Lower lobe of right lung (tissue), 2 donors: ENCODE data around the gene ARHGAP8. TPM values are rescaled to one million over a fixed set of nuclear protein-coding genes. Genes with fewer than 3 reads are reported as not detected.

ENCODE experiments used
- ATAC-seq, 2 donors: fragments of 200-7000 bp; cut with Tn5 transposase; one replicate each; pipeline ENCODE4 v1.9.1; 2020 to 2022; ENCODE audit warnings: mild to moderate bottlenecking in 2 of 2, moderate library complexity in 2 of 2
- DNase-seq: peaks from one replicate; pipeline ENCODE4 v3.0.0-alpha.2; 2020
- H3K27ac ChIP-seq: fragments of 200-600 bp; one replicate; pipeline ENCODE4 v1.8.0; 2022
- H3K27me3 ChIP-seq: fragments of 200-600 bp; one replicate; pipeline ENCODE4 v1.8.0; 2022; ENCODE audit warnings: low read depth
- H3K36me3 ChIP-seq: fragments of 200-600 bp; one replicate; pipeline ENCODE4 v1.8.0; 2022; ENCODE audit warnings: mild to moderate bottlenecking
- H3K4me1 ChIP-seq: fragments of 200-600 bp; one replicate; pipeline ENCODE4 v1.8.0; 2022
- H3K4me3 ChIP-seq: fragments of 200-600 bp; one replicate; pipeline ENCODE4 v1.8.0; 2022; ENCODE audit warnings: mild to moderate bottlenecking
- H3K9me3 ChIP-seq: fragments of 200-600 bp; one replicate; pipeline ENCODE4 v1.8.0; 2022
- CTCF ChIP-seq: fragments of 200-600 bp; IDR thresholded peaks from one replicate; pipeline ENCODE4 v1.8.0; 2022; ENCODE audit warnings: antibody characterized with exemption, mild to moderate bottlenecking
- intact Hi-C: fragments of 100-400 bp; cut with DNase I; formaldehyde crosslinking; loops from one replicate; pipeline ENCODE4 v1.11.0; 2022
- total RNA-seq: library from RNA; stranded (reverse); fragmentation: NEBNext Ultra II Directional; extraction: Animal tissue kit (Norgen Biotek cat#: 25700); gene quantifications from one replicate; pipeline ENCODE4 v1.2.1, GENCODE V29; 2021
- donor health status: DM: no; HTN: yes; CAD: no; lungs with severe emphysema.

ARHGAP8 gene
- total RNA-seq, 1 donor from 2014 or later = 18.2 TPM

DNA sequence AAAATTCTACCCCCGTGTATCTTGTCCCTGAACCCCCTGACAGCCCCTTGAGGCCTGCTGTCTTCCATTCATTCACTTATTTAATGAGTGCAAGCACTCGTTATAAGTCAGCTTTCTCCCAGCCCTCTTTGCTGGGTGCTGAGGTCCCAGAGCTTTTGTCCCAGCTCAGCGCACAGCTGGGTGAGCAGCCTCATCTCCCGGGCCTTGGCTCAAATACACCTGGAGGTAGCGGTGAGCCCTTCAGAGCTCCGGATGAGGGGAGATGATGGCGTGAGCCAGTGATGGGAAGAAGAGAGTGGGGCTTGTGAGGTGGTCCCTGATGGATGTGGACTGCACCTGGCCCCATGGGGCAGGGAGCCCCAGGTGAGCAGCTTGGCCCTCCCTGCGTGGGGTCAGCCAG lies 18.1 kb upstream of the ARHGAP8 start:
- Histone ChIP-seq H3K4me1 (peaks cover 18% of the 10 kb centered on the region), H3K27me3 (peaks cover 5% of the 10 kb centered on the region), H3K36me3 (no peaks in the 10 kb centered on the region), H3K9me3 (no peaks in the 10 kb centered on the region), H3K4me3 (no peak overlapping the region), H3K27ac (no peak overlapping the region)
- no peak for ATAC-seq
- no peak for DNase-seq
- intact Hi-C loops = no loop called here
- TF ChIP-seq CTCF = no peak

GRCh38 chr22:44734801-44735517 lies 17.4 kb upstream of the ARHGAP8 start:
- H3K27ac ChIP-seq = no peak overlapping the region
- ATAC-seq (no peak), DNase-seq (no peak)
- H3K27me3 ChIP-seq = peaks cover 5% of the 10 kb centered on the region
- H3K4me3 ChIP-seq = no peak overlapping the region
- no peaks in the 10 kb centered on the region for H3K36me3 ChIP-seq
- intact Hi-C loops = no loop called here
- TF ChIP-seq CTCF = no peak
- H3K4me1 ChIP-seq = peaks cover 15% of the 10 kb centered on the region
- no peaks in the 10 kb centered on the region for H3K9me3 ChIP-seq

DNA sequence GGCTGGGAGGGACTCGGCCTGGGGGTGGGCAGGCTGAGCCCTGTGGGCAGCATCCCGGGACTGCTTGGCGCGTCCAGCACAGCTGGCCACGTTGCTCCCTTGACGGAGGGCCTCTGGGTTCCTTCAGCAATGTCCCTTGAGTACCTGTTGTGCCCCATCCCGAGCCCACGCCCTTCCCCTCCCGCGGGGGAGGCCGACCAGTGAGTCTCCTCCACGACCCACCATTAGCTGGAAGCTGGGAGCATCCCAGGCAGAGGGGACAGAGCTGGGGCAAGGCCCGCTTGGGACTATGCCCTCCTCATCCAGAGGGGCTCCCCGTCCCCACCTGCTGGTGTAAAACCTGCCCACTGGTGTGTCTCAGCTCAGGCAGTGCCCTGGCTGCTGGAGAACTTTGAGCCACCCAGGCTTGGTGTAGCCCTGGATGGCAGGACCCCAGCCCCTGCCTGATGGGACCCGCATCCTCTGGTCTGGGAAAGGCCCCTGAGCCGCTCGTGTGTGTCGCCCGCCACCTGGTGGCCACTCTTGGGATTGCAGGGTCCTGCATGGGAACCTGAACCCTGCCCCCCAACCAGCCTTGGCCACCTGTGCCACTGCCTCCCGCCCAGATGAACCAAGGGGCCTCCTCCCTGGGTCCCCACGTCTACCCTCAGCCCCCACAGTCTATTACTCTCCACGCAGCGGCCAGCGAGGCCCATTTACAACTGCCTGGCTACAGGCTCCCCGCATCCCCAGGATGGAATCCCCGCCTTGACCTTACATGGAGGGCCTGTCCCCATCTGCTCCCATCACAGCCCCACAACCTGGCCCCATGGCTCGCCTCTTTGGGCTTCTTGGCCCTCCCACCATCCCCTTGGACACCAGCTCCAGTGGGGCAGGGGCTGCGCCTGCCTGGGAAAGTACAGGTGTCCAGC lies 16.6 kb upstream of the ARHGAP8 start:
- Histone ChIP-seq H3K27ac (no peak overlapping the region), H3K4me3 (no peak overlapping the region), H3K4me1 (peaks cover 15% of the 10 kb centered on the region), H3K36me3 (no peaks in the 10 kb centered on the region), H3K27me3 (peaks cover 5% of the 10 kb centered on the region), H3K9me3 (no peaks in the 10 kb centered on the region)
- peak; percentile 86 for DNase-seq
- intact Hi-C loops = no loop called here
- peak; percentile 64 to 75 for ATAC-seq
- peak; percentile 99 for TF ChIP-seq CTCF

GRCh38 chr22:44736581-44737405 lies 15.6 kb upstream of the ARHGAP8 start:
- Histone ChIP-seq H3K27me3 (peaks cover 5% of the 10 kb centered on the region), H3K4me3 (no peak overlapping the region), H3K27ac (no peak overlapping the region), H3K4me1 (peaks cover 15% of the 10 kb centered on the region), H3K36me3 (no peaks in the 10 kb centered on the region), H3K9me3 (no peaks in the 10 kb centered on the region)
- no peak for TF ChIP-seq CTCF
- intact Hi-C loops = no loop called here
- DNase-seq (no peak), ATAC-seq (no peak)
